ENCODE measurements around the gene SLC13A2. TPM values are rescaled to one million over a fixed set of nuclear protein-coding genes. Genes with fewer than 3 reads are reported as not detected.
A peak's percentile ranks its signal among the peaks of the same experiment; 100 is the strongest.
"Not testable (repeated sequence)": the region's sequence is repeated elsewhere in the genome, so short reads cannot be mapped to it uniquely, and the experiment has no call there.

SLC13A2 gene
- polyA plus RNA-seq, 4 donors = 40.5 to 320 (median 211) TPM

DNA sequence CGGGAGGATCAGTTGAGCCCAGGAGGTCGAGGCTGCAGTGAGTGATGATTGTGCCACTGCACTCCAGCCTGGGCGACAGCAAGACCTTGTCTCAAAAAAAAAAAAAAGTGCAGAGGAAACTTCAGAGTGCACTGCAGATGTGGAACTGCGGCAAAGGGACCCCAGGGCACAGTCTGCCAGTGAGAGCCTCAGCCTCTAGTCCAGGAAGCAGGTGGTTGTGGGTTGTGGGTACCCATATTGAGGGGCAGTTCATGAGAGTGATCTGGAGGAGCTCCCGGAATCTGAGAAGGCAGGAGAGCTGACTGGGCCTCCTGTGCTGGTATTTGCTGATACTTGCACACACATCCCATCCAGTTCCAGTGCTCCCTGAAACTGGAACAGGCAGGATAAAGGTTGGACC is 45.8 kb downstream of the SLC13A2 start:
- Histone ChIP-seq H3K36me3 (ENCODE audit: control insufficient read depth in 3 of 3, insufficient read depth in 2 of 3, low read depth in 1 of 3, low read length in 3 of 3) (no peaks in the 10 kb centered on the region), H3K27me3 (ENCODE audit: control insufficient read depth in 3 of 3, insufficient read depth in 3 of 3, low read length in 3 of 3) (no peaks in the 10 kb centered on the region), H3K4me3 (ENCODE audit: low read depth in 1 of 3, low read length in 3 of 3) (no peak overlapping the region), H3K4me1 (ENCODE audit: control insufficient read depth in 3 of 3, insufficient read depth in 2 of 3, low read depth in 1 of 3, low read length in 2 of 3) (peaks cover 0 to 5% (median 0%) of the 10 kb centered on the region in 3 donors), H3K27ac (ENCODE audit: low read depth in 1 of 3, low read length in 2 of 3) (no peak overlapping the region), H3K9me3 (ENCODE audit: control insufficient read depth in 2 of 2, insufficient read depth in 1 of 2, low read depth in 1 of 2, low read length in 1 of 2) (peaks cover 0 to 7% of the 10 kb centered on the region in 2 donors)
- FAIRE-seq (no peak), DNase-seq (no peak)
- 48 to 74% (median 60%) methylated on average over 5 of the region's 5 CpGs for WGBS, 3 donors

- WGBS, 3 donors = 78 to 88% (median 80%) methylated on average over 6 of the region's 6 CpGs
- Histone ChIP-seq H3K9me3 (ENCODE audit: control insufficient read depth in 2 of 2, insufficient read depth in 1 of 2, low read depth in 1 of 2, low read length in 1 of 2) (peaks cover 0 to 7% of the 10 kb centered on the region in 2 donors), H3K36me3 (ENCODE audit: control insufficient read depth in 3 of 3, insufficient read depth in 2 of 3, low read depth in 1 of 3, low read length in 3 of 3) (no peaks in the 10 kb centered on the region), H3K27ac (ENCODE audit: low read depth in 1 of 3, low read length in 2 of 3) (no peak overlapping the region), H3K27me3 (ENCODE audit: control insufficient read depth in 3 of 3, insufficient read depth in 3 of 3, low read length in 3 of 3) (no peaks in the 10 kb centered on the region), H3K4me3 (ENCODE audit: low read depth in 1 of 3, low read length in 3 of 3) (no peak overlapping the region), H3K4me1 (ENCODE audit: control insufficient read depth in 3 of 3, insufficient read depth in 2 of 3, low read depth in 1 of 3, low read length in 2 of 3) (peaks cover 0 to 14% (median 0%) of the 10 kb centered on the region in 3 donors)
- FAIRE-seq (no peak), DNase-seq (no peak)
Observed at GRCh38 chr17:28520687-28521086, 47.2 kb downstream of the SLC13A2 start.

DNA sequence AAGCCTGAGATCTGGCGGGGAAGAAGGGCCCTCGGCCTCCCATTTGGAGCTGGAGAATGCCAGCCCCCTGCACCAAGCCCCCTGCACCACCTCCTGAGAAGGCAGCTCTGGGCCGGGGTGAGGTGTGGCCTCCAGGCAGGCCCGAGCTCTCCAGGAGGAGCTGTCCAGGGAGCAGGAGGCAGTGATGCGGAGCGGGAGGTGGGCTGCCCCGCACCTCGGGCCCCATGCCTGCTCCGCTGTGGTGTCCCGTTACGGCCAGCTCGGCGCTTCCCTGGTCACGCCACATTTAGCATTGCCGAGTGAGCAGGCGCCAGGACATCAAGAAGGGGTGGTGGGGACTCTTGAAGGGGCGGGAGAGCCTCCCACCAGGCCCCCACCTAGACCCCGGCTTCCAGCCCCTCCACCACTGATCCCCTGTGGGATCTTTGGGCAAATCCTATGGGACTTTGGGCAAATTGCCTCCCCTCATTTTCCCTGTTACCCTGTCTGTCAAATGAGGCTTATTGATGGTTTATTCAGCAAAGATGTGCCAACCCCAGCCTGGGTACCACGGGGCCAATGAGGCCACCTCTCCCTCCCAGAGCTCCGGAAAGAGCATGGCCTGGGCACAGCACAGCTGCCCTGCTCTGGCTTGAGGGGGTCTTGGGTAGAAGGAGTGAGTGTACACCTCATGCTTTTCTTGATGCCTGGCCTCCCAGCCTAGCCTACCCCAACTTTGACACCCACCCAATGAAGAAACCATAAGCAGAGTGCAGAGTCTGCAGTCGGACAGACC is 48.1 kb downstream of the SLC13A2 start:
- DNase-seq = no peak
- H3K27me3 ChIP-seq (ENCODE audit: control insufficient read depth in 3 of 3, insufficient read depth in 3 of 3, low read length in 3 of 3) = no peaks in the 10 kb centered on the region

DNA sequence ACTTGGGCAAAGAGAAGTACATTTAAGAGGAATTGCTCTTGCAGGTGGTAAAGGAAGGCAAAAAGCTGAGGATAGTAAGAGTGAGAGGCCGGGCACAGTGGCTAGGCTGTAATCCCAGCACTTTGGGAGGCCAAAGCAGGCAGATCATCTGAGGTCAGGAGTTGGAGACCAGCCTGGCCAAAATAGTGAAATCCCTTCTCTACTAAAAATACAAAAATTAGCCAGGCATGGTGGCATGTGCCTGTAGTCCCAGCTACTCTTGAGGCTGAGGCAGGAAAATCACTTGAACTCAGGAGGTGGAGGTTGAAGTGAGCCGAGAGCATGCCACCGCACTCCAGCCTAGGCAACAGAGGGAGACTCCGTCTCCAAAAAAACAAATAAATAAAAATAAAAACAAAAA is 48.8 kb downstream of the SLC13A2 start:
- not testable (repeated sequence) for H3K4me3 ChIP-seq (ENCODE audit: low read depth in 1 of 3, low read length in 3 of 3); H3K9me3 ChIP-seq (ENCODE audit: control insufficient read depth in 2 of 2, insufficient read depth in 1 of 2, low read depth in 1 of 2, low read length in 1 of 2); H3K27ac ChIP-seq (ENCODE audit: low read depth in 1 of 3, low read length in 2 of 3); H3K27me3 ChIP-seq (ENCODE audit: control insufficient read depth in 3 of 3, insufficient read depth in 3 of 3, low read length in 3 of 3); H3K36me3 ChIP-seq (ENCODE audit: control insufficient read depth in 3 of 3, insufficient read depth in 2 of 3, low read depth in 1 of 3, low read length in 3 of 3); FAIRE-seq; DNase-seq
- 90 to 95% (median 94%) methylated on average over 4 of the region's 4 CpGs for WGBS, 3 donors
- peaks cover 0 to 23% (median 0%) of the 10 kb centered on the region in 3 donors for H3K4me1 ChIP-seq (ENCODE audit: control insufficient read depth in 3 of 3, insufficient read depth in 2 of 3, low read depth in 1 of 3, low read length in 2 of 3)

More for the DNA sequence above, 48.1 kb downstream of the SLC13A2 start:
- Histone ChIP-seq H3K4me3 (ENCODE audit: low read depth in 1 of 3, low read length in 3 of 3) (no peak overlapping the region), H3K36me3 (ENCODE audit: control insufficient read depth in 3 of 3, insufficient read depth in 2 of 3, low read depth in 1 of 3, low read length in 3 of 3) (no peaks in the 10 kb centered on the region), H3K27ac (ENCODE audit: low read depth in 1 of 3, low read length in 2 of 3) (no peak overlapping the region), H3K9me3 (ENCODE audit: control insufficient read depth in 2 of 2, insufficient read depth in 1 of 2, low read depth in 1 of 2, low read length in 1 of 2) (peaks cover 0 to 4% of the 10 kb centered on the region in 2 donors), H3K4me1 (ENCODE audit: control insufficient read depth in 3 of 3, insufficient read depth in 2 of 3, low read depth in 1 of 3, low read length in 2 of 3) (peaks cover 0 to 20% (median 0%) of the 10 kb centered on the region in 3 donors)
- WGBS, 3 donors = 76 to 88% (median 88%) methylated on average over 21 of the region's 21 CpGs
- no peak for FAIRE-seq

- Histone ChIP-seq H3K27me3 (ENCODE audit: control insufficient read depth in 3 of 3, insufficient read depth in 3 of 3, low read length in 3 of 3) (no peaks in the 10 kb centered on the region), H3K36me3 (ENCODE audit: control insufficient read depth in 3 of 3, insufficient read depth in 2 of 3, low read depth in 1 of 3, low read length in 3 of 3) (no peaks in the 10 kb centered on the region), H3K27ac (ENCODE audit: low read depth in 1 of 3, low read length in 2 of 3) (no peak overlapping the region), H3K4me1 (ENCODE audit: control insufficient read depth in 3 of 3, insufficient read depth in 2 of 3, low read depth in 1 of 3, low read length in 2 of 3) (peaks cover 0 to 25% (median 0%) of the 10 kb centered on the region in 3 donors), H3K4me3 (ENCODE audit: low read depth in 1 of 3, low read length in 3 of 3) (no peak overlapping the region), H3K9me3 (ENCODE audit: control insufficient read depth in 2 of 2, insufficient read depth in 1 of 2, low read depth in 1 of 2, low read length in 1 of 2) (no peaks in the 10 kb centered on the region)
- DNase-seq = no peak
- WGBS, 3 donors = 73 to 83% (median 80%) methylated on average over 6 of the region's 6 CpGs
- no peak for FAIRE-seq
Observed at GRCh38 chr17:28523186-28523585, 49.7 kb downstream of the SLC13A2 start.

- 79 to 89% (median 89%) methylated on average over 12 to 15 of the region's 15 CpGs for WGBS, 3 donors
- no peak for DNase-seq
- H3K9me3 ChIP-seq (ENCODE audit: control insufficient read depth in 2 of 2, insufficient read depth in 1 of 2, low read depth in 1 of 2, low read length in 1 of 2) = no peaks in the 10 kb centered on the region
- H3K4me3 ChIP-seq (ENCODE audit: low read depth in 1 of 3, low read length in 3 of 3) = no peak overlapping the region
- peaks cover 0 to 25% (median 0%) of the 10 kb centered on the region in 3 donors for H3K4me1 ChIP-seq (ENCODE audit: control insufficient read depth in 3 of 3, insufficient read depth in 2 of 3, low read depth in 1 of 3, low read length in 2 of 3)
- no peaks in the 10 kb centered on the region for H3K27me3 ChIP-seq (ENCODE audit: control insufficient read depth in 3 of 3, insufficient read depth in 3 of 3, low read length in 3 of 3)
- FAIRE-seq = no peak
- H3K36me3 ChIP-seq (ENCODE audit: control insufficient read depth in 3 of 3, insufficient read depth in 2 of 3, low read depth in 1 of 3, low read length in 3 of 3) = no peaks in the 10 kb centered on the region
- no peak overlapping the region for H3K27ac ChIP-seq (ENCODE audit: low read depth in 1 of 3, low read length in 2 of 3)
Observed at GRCh38 chr17:28523876-28524275, 50.4 kb downstream of the SLC13A2 start.

DNA sequence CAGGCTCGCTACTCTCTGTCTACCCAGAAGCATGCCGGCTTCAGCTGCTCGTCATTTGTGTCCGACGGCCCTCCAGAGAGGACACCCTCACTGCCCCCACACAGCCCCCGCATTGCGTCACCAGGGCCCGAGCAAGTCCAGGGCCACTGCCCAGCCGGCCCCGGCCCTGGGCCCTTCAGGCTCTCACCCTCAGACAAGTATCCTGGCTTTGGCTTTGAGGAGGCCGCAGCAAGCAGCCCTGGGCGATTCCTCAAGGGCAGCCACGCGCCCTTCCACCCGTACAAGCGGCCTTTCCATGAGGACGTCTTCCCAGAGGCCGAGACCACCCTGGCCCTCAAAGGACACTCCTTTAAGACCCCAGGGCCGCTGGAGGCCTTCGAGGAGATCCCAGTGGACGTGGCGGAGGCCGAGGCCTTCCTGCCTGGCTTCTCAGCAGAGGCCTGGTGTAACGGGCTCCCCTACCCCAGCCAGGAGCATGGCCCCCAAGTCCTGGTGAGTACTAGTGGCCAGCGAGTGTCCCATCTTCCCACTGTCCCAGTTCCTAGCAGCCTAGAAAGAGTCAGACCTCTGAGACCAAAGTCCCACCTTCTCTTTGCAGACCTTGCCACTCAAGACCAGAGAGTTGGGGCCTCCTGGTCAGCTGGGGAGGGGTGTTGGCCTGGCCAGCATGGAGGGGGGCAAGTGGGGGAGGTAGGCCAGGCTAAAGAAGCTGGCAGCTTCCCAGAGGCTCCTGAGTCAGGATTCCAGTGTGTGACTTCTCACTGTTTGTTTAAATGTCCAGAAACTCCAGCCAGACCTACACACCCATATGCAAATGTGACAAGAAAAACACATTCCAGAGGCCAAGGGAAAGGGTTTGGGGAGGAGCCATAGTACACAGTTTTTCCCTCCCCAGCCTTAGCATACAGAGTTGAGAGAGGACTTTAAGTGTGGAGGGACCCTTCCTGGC is 51.3 kb downstream of the SLC13A2 start:
- no peaks in the 10 kb centered on the region for H3K27me3 ChIP-seq (ENCODE audit: control insufficient read depth in 3 of 3, insufficient read depth in 3 of 3, low read length in 3 of 3)
- H3K4me3 ChIP-seq (ENCODE audit: low read depth in 1 of 3, low read length in 3 of 3) = no peak overlapping the region
- 80 to 87% (median 81%) methylated on average over 25 of the region's 25 CpGs for WGBS, 3 donors
- H3K4me1 ChIP-seq (ENCODE audit: control insufficient read depth in 3 of 3, insufficient read depth in 2 of 3, low read depth in 1 of 3, low read length in 2 of 3) = peaks cover 0 to 25% (median 0%) of the 10 kb centered on the region in 3 donors
- FAIRE-seq = no peak
- H3K27ac ChIP-seq (ENCODE audit: low read depth in 1 of 3, low read length in 2 of 3) = peak overlapping the region in 1 of 3 donors; percentile 50
- H3K36me3 ChIP-seq (ENCODE audit: control insufficient read depth in 3 of 3, insufficient read depth in 2 of 3, low read depth in 1 of 3, low read length in 3 of 3) = no peaks in the 10 kb centered on the region
- DNase-seq = peak; percentile 64 to 78
- no peaks in the 10 kb centered on the region for H3K9me3 ChIP-seq (ENCODE audit: control insufficient read depth in 2 of 2, insufficient read depth in 1 of 2, low read depth in 1 of 2, low read length in 1 of 2)

DNA sequence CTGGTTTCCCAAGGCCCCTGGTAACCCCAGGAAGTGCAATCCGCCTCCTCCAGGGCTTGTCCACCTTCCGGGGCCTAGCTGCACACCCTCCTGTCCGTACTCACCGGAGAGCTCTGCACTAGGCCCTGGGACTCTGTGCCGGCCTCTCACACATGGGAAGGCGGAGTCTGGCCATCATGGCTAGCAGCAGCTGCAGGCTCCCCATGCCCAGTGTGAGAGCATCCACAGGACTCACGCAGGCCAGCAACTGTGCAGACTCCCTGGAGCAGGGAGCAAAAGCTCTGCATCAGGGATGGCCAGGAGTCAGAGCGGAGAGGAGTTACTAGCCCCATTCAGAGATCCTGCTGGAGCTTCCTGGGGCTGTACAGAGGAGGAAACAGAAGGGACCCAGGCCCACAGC is 52.9 kb downstream of the SLC13A2 start:
- DNase-seq = no peak
- H3K9me3 ChIP-seq (ENCODE audit: control insufficient read depth in 2 of 2, insufficient read depth in 1 of 2, low read depth in 1 of 2, low read length in 1 of 2) = no peaks in the 10 kb centered on the region
- FAIRE-seq = no peak
- no peaks in the 10 kb centered on the region for H3K27me3 ChIP-seq (ENCODE audit: control insufficient read depth in 3 of 3, insufficient read depth in 3 of 3, low read length in 3 of 3)
- WGBS, 3 donors = 72 to 78% (median 74%) methylated on average over 8 of the region's 8 CpGs
- no peak overlapping the region for H3K27ac ChIP-seq (ENCODE audit: low read depth in 1 of 3, low read length in 2 of 3)
- H3K4me3 ChIP-seq (ENCODE audit: low read depth in 1 of 3, low read length in 3 of 3) = no peak overlapping the region
- peaks cover 0 to 25% (median 0%) of the 10 kb centered on the region in 3 donors for H3K4me1 ChIP-seq (ENCODE audit: control insufficient read depth in 3 of 3, insufficient read depth in 2 of 3, low read depth in 1 of 3, low read length in 2 of 3)
- H3K36me3 ChIP-seq (ENCODE audit: control insufficient read depth in 3 of 3, insufficient read depth in 2 of 3, low read depth in 1 of 3, low read length in 3 of 3) = no peaks in the 10 kb centered on the region

Measured in small intestine (tissue), 7 donors.